ENCODE measurements around the gene LMTK3. TPM values are rescaled to one million over a fixed set of nuclear protein-coding genes. Genes with fewer than 3 reads are reported as not detected.

The LMTK3 gene
- total and polyA plus RNA-seq, 2 of the 13 experiments (the other 11 are each of a cell fraction or from before 2014, with no cell fraction given) = 0.18 to 0.29 TPM

GRCh38 chr19:48468772-48469288 lies 42.8 kb downstream of the LMTK3 start (continued):
- TF ChIP-seq, protein P1, sequence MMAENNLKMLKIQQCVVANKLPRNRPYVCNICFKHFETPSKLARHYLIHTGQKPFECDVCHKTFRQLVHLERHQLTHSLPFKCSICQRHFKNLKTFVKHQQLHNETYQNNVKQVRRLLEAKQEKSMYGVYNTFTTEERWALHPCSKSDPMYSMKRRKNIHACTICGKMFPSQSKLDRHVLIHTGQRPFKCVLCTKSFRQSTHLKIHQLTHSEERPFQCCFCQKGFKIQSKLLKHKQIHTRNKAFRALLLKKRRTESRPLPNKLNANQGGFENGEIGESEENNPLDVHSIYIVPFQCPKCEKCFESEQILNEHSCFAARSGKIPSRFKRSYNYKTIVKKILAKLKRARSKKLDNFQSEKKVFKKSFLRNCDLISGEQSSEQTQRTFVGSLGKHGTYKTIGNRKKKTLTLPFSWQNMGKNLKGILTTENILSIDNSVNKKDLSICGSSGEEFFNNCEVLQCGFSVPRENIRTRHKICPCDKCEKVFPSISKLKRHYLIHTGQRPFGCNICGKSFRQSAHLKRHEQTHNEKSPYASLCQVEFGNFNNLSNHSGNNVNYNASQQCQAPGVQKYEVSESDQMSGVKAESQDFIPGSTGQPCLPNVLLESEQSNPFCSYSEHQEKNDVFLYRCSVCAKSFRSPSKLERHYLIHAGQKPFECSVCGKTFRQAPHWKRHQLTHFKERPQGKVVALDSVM (CRISPR knock-in tag; IDR thresholded peaks at IDR 0.05) = no peak
- peak; percentile 93 for TF ChIP-seq FOXK1 (CRISPR knock-in tag; IDR thresholded peaks at IDR 0.05; ENCODE audit: borderline replicate concordance, low read depth)
- peak; percentile 35; the same call in 1 of the 2 replicates for TF ChIP-seq FOXA3 (CRISPR knock-in tag; IDR thresholded peaks at IDR 0.05)
- TF ChIP-seq ZNF329 (CRISPR knock-in tag; IDR thresholded peaks at IDR 0.05; ENCODE audit: low read depth) = no peak
- peak; percentile 95 for TF ChIP-seq RFX3 (CRISPR knock-in tag; IDR thresholded peaks at IDR 0.05)
- no peak for TF ChIP-seq ZFP36L2 (CRISPR knock-in tag; IDR thresholded peaks at IDR 0.05)
- peak; percentile 51; the same call in 1 of the 2 replicates for TF ChIP-seq MAZ (IDR thresholded peaks at IDR 0.05; ENCODE audit: borderline replicate concordance, low read depth, low read length)
- TF ChIP-seq MAZ (CRISPR knock-in tag; IDR thresholded peaks at IDR 0.05; ENCODE audit: low read depth) = no peak; the same call in 1 of the 2 replicates
- peak; percentile 63 for TF ChIP-seq SAP130 (CRISPR knock-in tag; IDR thresholded peaks at IDR 0.05; ENCODE audit: low read depth)
- TF ChIP-seq FOXK2 (IDR thresholded peaks at IDR 0.05) = peak; percentile 96
- no peak for TF ChIP-seq TCF7L2 (IDR thresholded peaks at IDR 0.05; ENCODE audit: low read depth, low read length)
- TF ChIP-seq PBX2 (CRISPR knock-in tag; IDR thresholded peaks at IDR 0.05) = peak; percentile 98
- TF ChIP-seq HCFC1 (IDR thresholded peaks at IDR 0.05; ENCODE audit: low read depth, low read length) = 0 out of 2 replicates have a peak, but pooled peaks have one; percentile 18
- TF ChIP-seq MXI1 (IDR thresholded peaks at IDR 0.05; ENCODE audit: borderline replicate concordance, low read depth, low read length) = peak; percentile 95; the same call in 2 of the 3 replicates
- no peak for TF ChIP-seq NFATC3 (CRISPR knock-in tag; IDR thresholded peaks at IDR 0.05)
- TF ChIP-seq ZMYM4 (CRISPR knock-in tag; IDR thresholded peaks at IDR 0.05) = 0 out of 2 replicates have a peak, but pooled peaks have one; percentile 4
- peak; percentile 11; the same call in 1 of the 2 replicates for TF ChIP-seq SIN3A (IDR thresholded peaks at IDR 0.05; ENCODE audit: borderline replicate concordance, low read depth, low read length)
- TF ChIP-seq FOXP1 (IDR thresholded peaks at IDR 0.05) = no peak
- TF ChIP-seq FOXP1 (CRISPR knock-in tag; IDR thresholded peaks at IDR 0.05) = 0 out of 2 replicates have a peak, but pooled peaks have one; percentile 9

Measured in HepG2 (cell line).